GM12878 (cell line): ENCODE measurements around the gene BCAS2. TPM values are rescaled to one million over a fixed set of nuclear protein-coding genes. Genes with fewer than 3 reads are reported as not detected.

Source experiments
- ATAC-seq: fragments of 200-7000 bp; cut with Tn5 transposase; 3 replicates; pipeline ENCODE4 v1.9.1; 2020; ENCODE audit warnings: mild to moderate bottlenecking, moderate library complexity
- BruUV-seq: library from RNA; stranded (reverse); fragments of 400-500 nt; replicated peaks from 2 replicates; lab custom pipeline; 2021; lab: Mats Ljungman, UMichigan
- CTCF ChIA-PET: fragments of 300-600 bp; sonication (Branson Sonifier 250); formaldehyde crosslinking; extraction: SDS; loops from one replicate; lab custom pipeline; 2021; ENCODE audit warnings: inconsistent platforms; lab: Yijun Ruan, JAX
- POLR2A ChIA-PET: fragments of 350-600 bp; formaldehyde crosslinking; extraction: SDS; loops from one replicate; lab custom pipeline; 2021; ENCODE audit warnings: inconsistent platforms; lab: Charles Lee
- RAD21 ChIA-PET: fragments of 300-600 bp; sonication (Branson Sonifier 250); formaldehyde crosslinking; loops from one replicate; lab custom pipeline; 2023; ENCODE audit warnings: antibody characterized with exemption; ENCODE audit not compliant: unreplicated experiment; lab: Charles Lee
- SMC1A ChIA-PET: fragments of 300-600 bp; sonication (Branson Sonifier 250); formaldehyde crosslinking; loops from one replicate; lab custom pipeline; 2023; ENCODE audit not compliant: unreplicated experiment, uncharacterized antibody; lab: Charles Lee
- DNase-seq: peaks from one replicate; pipeline ENCODE4 v3.0.0-alpha.2; 2011; ENCODE audit warnings: low read depth, low spot score
- FAIRE-seq: peaks from 3 replicates; lab custom pipeline; 2011; peaks lifted over from hg19 to GRCh38; lab: Jason Lieb, UNC
- H2AFZ ChIP-seq: 2 replicates; pipeline ENCODE4 v1.6.0; 2011; ENCODE audit warnings: low read depth, low read length, control low read depth; ENCODE audit not compliant: control insufficient read depth
- H3K27ac ChIP-seq: 2 replicates; pipeline ENCODE4 v1.5.1; 2011; ENCODE audit warnings: control low read depth; ENCODE audit not compliant: control insufficient read depth, insufficient read depth
- H3K27me3 ChIP-seq, 2 experiments: replicated peaks in 1 of 2; 2 replicates each; pipeline versions ENCODE4 v1.6.0 to v1.6.1; 2011; ENCODE audit warnings: low read length in 1 of 2; ENCODE audit not compliant: control insufficient read depth in 2 of 2, insufficient read depth in 2 of 2
- H3K36me3 ChIP-seq, 2 experiments: 2 replicates each; pipeline ENCODE4 v1.5.1; 2011; ENCODE audit warnings: low read length in 1 of 2; ENCODE audit not compliant: control insufficient read depth in 2 of 2, insufficient read depth in 2 of 2
- H3K4me1 ChIP-seq: 2 replicates; pipeline ENCODE4 v1.6.1; 2011; ENCODE audit warnings: mild to moderate bottlenecking, low read length, moderate library complexity, mixed read lengths; ENCODE audit not compliant: control insufficient read depth, insufficient read depth
- H3K4me2 ChIP-seq: 2 replicates; pipeline ENCODE4 v1.6.0; 2011; ENCODE audit warnings: control low read depth; ENCODE audit not compliant: control insufficient read depth, insufficient read depth
- H3K4me3 ChIP-seq: fragments of 200-600 bp; sonication (generic); 2 replicates; pipeline ENCODE4 v1.5.1; 2016
- H3K79me2 ChIP-seq: 2 replicates; pipeline ENCODE4 v1.6.0; 2011; ENCODE audit warnings: low read length; ENCODE audit not compliant: control insufficient read depth, insufficient read depth
- H3K9ac ChIP-seq: 2 replicates; pipeline ENCODE4 v1.8.0; 2011; ENCODE audit warnings: low read length, control low read depth, mixed read lengths; ENCODE audit not compliant: control insufficient read depth, insufficient read depth
- H3K9me3 ChIP-seq: replicated peaks from 3 replicates; pipeline ENCODE4 v1.5.1; 2011; ENCODE audit warnings: mild to moderate bottlenecking, low read length; ENCODE audit not compliant: control insufficient read depth, insufficient read depth
- H4K20me1 ChIP-seq: 2 replicates; pipeline ENCODE4 v1.6.0; 2011; ENCODE audit not compliant: control insufficient read depth, insufficient read depth
- LARP7 ChIP-seq: fragments of 450-650 bp; IDR thresholded peaks from 2 replicates; pipeline ENCODE4 v1.6.1; 2017; ENCODE audit warnings: mild to moderate bottlenecking
- MYC ChIP-seq: IDR thresholded peaks from 2 replicates; pipeline ENCODE4 v1.6.1; 2011; ENCODE audit warnings: mild to moderate bottlenecking, low read length, moderate library complexity, inconsistent platforms; ENCODE audit not compliant: insufficient read depth, insufficient replicate concordance, insufficient read length, severe bottlenecking
- PML ChIP-seq: IDR thresholded peaks from 2 replicates; pipeline ENCODE4 v1.6.1; 2012; ENCODE audit warnings: low read length, inconsistent platforms
- SMC3 ChIP-seq: IDR thresholded peaks from 2 replicates; pipeline ENCODE4 v1.6.1; 2011; ENCODE audit warnings: low read length, improper control_type of control experiment, borderline replicate concordance
- WGBS: methylation state at CpG from one replicate; pipeline ENCODE4 v1.1.6; 2016; ENCODE audit warnings: low lambda C conversion rate; ENCODE audit not compliant: insufficient replicate concordance, insufficient coverage; ENCODE audit errors: missing lambda C conversion rate; 5-methylcytosine and 5-hydroxymethylcytosine counted together
- in situ Hi-C: fragments of 300-500 bp; cut with MboI; formaldehyde crosslinking; loops from 9 replicates; pipeline ENCODE4 v1.14.3; 2018; ENCODE audit warnings: mixed read lengths
- intact Hi-C: fragments of 100-400 bp; cut with micrococcal nuclease; formaldehyde crosslinking; loops from one replicate; pipeline ENCODE4 v1.14.2; 2022; ENCODE audit not compliant: unreplicated experiment
- polyA plus RNA-seq, 11 experiments: library from polyadenylated mRNA; depleted of rRNA in 4 of 11; unstranded in 6 of 11; stranded (reverse) in 5 of 11; fragments of >200 nt; fragmentation: Nextera tagmentation in 4 of 11; fragmentation: Illumina TruSeq in 1 of 11; extraction: Ambion mirVana in 4 of 11; extraction: Trizol in 1 of 11; gene quantifications; 1 replicate in 1 of 11; 2 replicates in 10 of 11; pipeline versions ENCODE4 v1.2.1 to v1.2.3, GENCODE V29; 2011 to 2016; ENCODE audit warnings: inconsistent platforms in 2 of 11, missing spikeins in 2 of 11, low read depth in 1 of 11
- total RNA-seq, 4 experiments: library from RNA; depleted of rRNA in 3 of 4; stranded (reverse); fragments of >200 nt in 3 of 4; fragmentation: Illumina TruSeq in 1 of 4; extraction: Trizol in 1 of 4; gene quantifications; 2 replicates each; pipeline versions ENCODE4 v1.2.1 to v1.2.3, GENCODE V29; 2013 to 2021
- TF ChIP-seq, protein P1 (sequence below): IDR thresholded peaks from 2 replicates; pipeline ENCODE4 v1.6.1; 2012; ENCODE audit warnings: mild to moderate bottlenecking, low read depth, low read length

Gene BCAS2
- total and polyA plus RNA-seq, 10 of the 15 experiments (the other 5 are each of a cell fraction or from before 2014, with no cell fraction given): 37.3 to 129 (median 60.7) TPM

DNA sequence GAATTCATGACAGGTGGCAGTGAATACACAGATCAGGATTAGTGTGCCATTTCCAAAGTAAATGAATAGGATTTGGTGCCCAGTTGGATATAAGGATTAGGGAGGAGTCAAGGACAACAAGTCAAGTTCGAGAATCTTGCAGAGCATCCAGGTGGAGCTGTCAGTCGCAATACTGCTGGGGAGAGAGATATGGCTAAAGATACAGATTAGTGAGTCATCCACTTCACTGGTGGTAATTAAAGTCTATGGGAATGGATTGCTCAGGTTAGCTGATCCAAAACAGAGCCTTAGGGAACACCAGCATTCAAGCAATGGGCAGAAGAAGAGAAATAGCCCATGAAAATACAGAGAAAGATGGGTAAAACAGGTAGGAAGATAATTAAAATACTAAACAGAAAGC lies 26.8 kb downstream of the BCAS2 start:
- no peak overlapping the region for H3K27ac ChIP-seq
- CTCF ChIA-PET: interaction anchor here (8.0 kb wide), 1 partner anchor 208 kb away, joined by 54 read pairs; no protein-coding TSS in a partner anchor
- POLR2A ChIA-PET: no interaction called here
- no peaks in the 10 kb centered on the region for H3K9me3 ChIP-seq
- no peaks in the 10 kb centered on the region for H3K27me3 ChIP-seq
- BruUV-seq: no TSS peak
- FAIRE-seq (no peak), DNase-seq (no peak), ATAC-seq (no peak)
- H2AFZ ChIP-seq: no peak overlapping the region
- no peaks in the 10 kb centered on the region for H3K79me2 ChIP-seq
- RAD21 ChIA-PET: no interaction called here
- in situ Hi-C loops: loop anchor here (10.0 kb wide), 1 partner anchor 580 kb away; the partner anchor contains the start of gene OLFML3
- SMC1A ChIA-PET: interaction anchor here (0.7 to 1.4 kb wide), 2 partner anchors 83 to 139 kb away, joined by 3 to 5 read pairs; no protein-coding TSS in a partner anchor
- no peaks in the 10 kb centered on the region for H3K36me3 ChIP-seq
- TF ChIP-seq SMC3 (no peak), LARP7 (no peak), MYC (no peak), PML (no peak)
- TF ChIP-seq, protein P1, sequence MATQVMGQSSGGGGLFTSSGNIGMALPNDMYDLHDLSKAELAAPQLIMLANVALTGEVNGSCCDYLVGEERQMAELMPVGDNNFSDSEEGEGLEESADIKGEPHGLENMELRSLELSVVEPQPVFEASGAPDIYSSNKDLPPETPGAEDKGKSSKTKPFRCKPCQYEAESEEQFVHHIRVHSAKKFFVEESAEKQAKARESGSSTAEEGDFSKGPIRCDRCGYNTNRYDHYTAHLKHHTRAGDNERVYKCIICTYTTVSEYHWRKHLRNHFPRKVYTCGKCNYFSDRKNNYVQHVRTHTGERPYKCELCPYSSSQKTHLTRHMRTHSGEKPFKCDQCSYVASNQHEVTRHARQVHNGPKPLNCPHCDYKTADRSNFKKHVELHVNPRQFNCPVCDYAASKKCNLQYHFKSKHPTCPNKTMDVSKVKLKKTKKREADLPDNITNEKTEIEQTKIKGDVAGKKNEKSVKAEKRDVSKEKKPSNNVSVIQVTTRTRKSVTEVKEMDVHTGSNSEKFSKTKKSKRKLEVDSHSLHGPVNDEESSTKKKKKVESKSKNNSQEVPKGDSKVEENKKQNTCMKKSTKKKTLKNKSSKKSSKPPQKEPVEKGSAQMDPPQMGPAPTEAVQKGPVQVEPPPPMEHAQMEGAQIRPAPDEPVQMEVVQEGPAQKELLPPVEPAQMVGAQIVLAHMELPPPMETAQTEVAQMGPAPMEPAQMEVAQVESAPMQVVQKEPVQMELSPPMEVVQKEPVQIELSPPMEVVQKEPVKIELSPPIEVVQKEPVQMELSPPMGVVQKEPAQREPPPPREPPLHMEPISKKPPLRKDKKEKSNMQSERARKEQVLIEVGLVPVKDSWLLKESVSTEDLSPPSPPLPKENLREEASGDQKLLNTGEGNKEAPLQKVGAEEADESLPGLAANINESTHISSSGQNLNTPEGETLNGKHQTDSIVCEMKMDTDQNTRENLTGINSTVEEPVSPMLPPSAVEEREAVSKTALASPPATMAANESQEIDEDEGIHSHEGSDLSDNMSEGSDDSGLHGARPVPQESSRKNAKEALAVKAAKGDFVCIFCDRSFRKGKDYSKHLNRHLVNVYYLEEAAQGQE: no peak
- H3K4me3 ChIP-seq: no peak overlapping the region
- intact Hi-C loops: no loop called here
- no peak overlapping the region for H3K4me2 ChIP-seq
- no peak overlapping the region for H3K9ac ChIP-seq
- no peaks in the 10 kb centered on the region for H4K20me1 ChIP-seq
- 87% methylated on average over 2 of the region's 2 CpGs for WGBS
- peaks cover 8% of the 10 kb centered on the region for H3K4me1 ChIP-seq
